Activated naive CD4-positive, alpha-beta T cell treated with anti-CD3 and anti-CD28 coated beads, Interleukin-2, amount 10 ng/mL, durations not matched to agents 7 days and 5 days (primary cell): ENCODE measurements around the gene SUSD6.

Experiments used
- CTCF ChIA-PET: fragments of 350-600 bp; sonication (Branson Sonifier 250); formaldehyde crosslinking; loops from one replicate; lab custom pipeline; 2021; ENCODE audit warnings: antibody characterized with exemption; lab: Charles Lee
- DNase-seq: peaks from one replicate; pipeline ENCODE4 v3.0.0-alpha.2; 2020
- H3K27ac Mint-ChIP-seq: one replicate; pipeline ENCODE4 v1.8.0; 2021; ENCODE audit warnings: mild to moderate bottlenecking, moderate library complexity, mixed read lengths
- H3K27me3 Mint-ChIP-seq: one replicate; pipeline ENCODE4 v1.8.0; 2021; ENCODE audit warnings: mild to moderate bottlenecking, mixed read lengths
- H3K36me3 Mint-ChIP-seq: one replicate; pipeline ENCODE4 v1.8.0; 2021; ENCODE audit warnings: mixed read lengths
- H3K4me1 Mint-ChIP-seq: one replicate; pipeline ENCODE4 v1.8.0; 2021; ENCODE audit warnings: mixed read lengths
- H3K4me3 Mint-ChIP-seq: one replicate; pipeline ENCODE4 v1.8.0; 2021; ENCODE audit warnings: mild to moderate bottlenecking, moderate library complexity, mixed read lengths
- H3K9me3 Mint-ChIP-seq: one replicate; pipeline ENCODE4 v1.8.0; 2021; ENCODE audit warnings: mixed read lengths

The SUSD6 gene

GRCh38 chr14:69611172-69612013 is at the start of gene SUSD6:
Gene SUSD6 (plus strand): TSS chr14:69611596. CDS start chr14:69658593, 46,997 bp downstream.
- H3K4me1 Mint-ChIP-seq, result peaks cover 63% of the 10 kb centered on the region
- H3K27ac Mint-ChIP-seq, result peak within 1 kb of the TSS; percentile 99
- CTCF ChIA-PET, result interaction anchor here (0.6 to 1.6 kb wide), 9 partner anchors 10 to 115 kb away, joined by 3 to 7 read pairs (median 3); no protein-coding TSS in a partner anchor
- no peaks in the 10 kb centered on the region for H3K27me3 Mint-ChIP-seq
- peak within 1 kb of the TSS; percentile 99 for H3K4me3 Mint-ChIP-seq
- peak; percentile 91 for DNase-seq
- no peaks in the 10 kb centered on the region for H3K9me3 Mint-ChIP-seq
- H3K36me3 Mint-ChIP-seq, result peaks cover 17% of the 10 kb centered on the region

GRCh38 chr14:69561893-69562292 is 49.5 kb upstream of the SUSD6 start:
- no peak overlapping the region for H3K4me3 Mint-ChIP-seq
- H3K36me3 Mint-ChIP-seq, result no peaks in the 10 kb centered on the region
- H3K27me3 Mint-ChIP-seq, result peaks cover 88% of the 10 kb centered on the region
- CTCF ChIA-PET, result no interaction called here
- H3K27ac Mint-ChIP-seq, result no peak overlapping the region
- no peaks in the 10 kb centered on the region for H3K9me3 Mint-ChIP-seq
- no peak for DNase-seq
- no peaks in the 10 kb centered on the region for H3K4me1 Mint-ChIP-seq

- Mint-ChIP-seq H3K27me3 (peaks cover 94% of the 10 kb centered on the region), H3K4me3 (no peak overlapping the region), H3K9me3 (no peaks in the 10 kb centered on the region), H3K27ac (no peak overlapping the region), H3K36me3 (no peaks in the 10 kb centered on the region), H3K4me1 (peaks cover 3% of the 10 kb centered on the region)
- CTCF ChIA-PET, result no interaction called here
- DNase-seq, result no peak
Observed at GRCh38 chr14:69567563-69567962, 43.8 kb upstream of the SUSD6 start.

- Mint-ChIP-seq H3K4me1 (peaks cover 15% of the 10 kb centered on the region), H3K4me3 (no peak overlapping the region)
- CTCF ChIA-PET, result no interaction called here
Observed at GRCh38 chr14:69569859-69570258, 41.5 kb upstream of the SUSD6 start.

GRCh38 chr14:69570836-69571330 is 40.5 kb upstream of the SUSD6 start:
- CTCF ChIA-PET, result interaction anchor here (0.6 to 4.9 kb wide), 2 partner anchors 22 kb away, joined by 3 to 29 read pairs; no protein-coding TSS in a partner anchor
- Mint-ChIP-seq H3K36me3 (no peaks in the 10 kb centered on the region), H3K27me3 (peaks cover 97% of the 10 kb centered on the region), H3K4me3 (no peak overlapping the region), H3K9me3 (no peaks in the 10 kb centered on the region), H3K27ac (no peak overlapping the region), H3K4me1 (peaks cover 15% of the 10 kb centered on the region)
- DNase-seq, result no peak

More at GRCh38 chr14:69569859-69570258, 41.5 kb upstream of the SUSD6 start:
- no peak overlapping the region for H3K27ac Mint-ChIP-seq
- H3K36me3 Mint-ChIP-seq, result no peaks in the 10 kb centered on the region
- peaks cover 97% of the 10 kb centered on the region for H3K27me3 Mint-ChIP-seq
- no peak for DNase-seq
- H3K9me3 Mint-ChIP-seq, result no peaks in the 10 kb centered on the region

GRCh38 chr14:69571449-69572029 is 39.9 kb upstream of the SUSD6 start:
- Mint-ChIP-seq H3K36me3 (no peaks in the 10 kb centered on the region), H3K27ac (no peak overlapping the region), H3K9me3 (no peaks in the 10 kb centered on the region), H3K27me3 (peaks cover 97% of the 10 kb centered on the region), H3K4me1 (peaks cover 15% of the 10 kb centered on the region), H3K4me3 (no peak overlapping the region)
- CTCF ChIA-PET, result interaction anchor here (0.6 to 4.9 kb wide), 3 partner anchors 11 to 23 kb away, joined by 3 to 29 read pairs (median 6); no protein-coding TSS in a partner anchor
- DNase-seq, result no peak

- Mint-ChIP-seq H3K27ac (no peak overlapping the region), H3K9me3 (no peaks in the 10 kb centered on the region), H3K36me3 (no peaks in the 10 kb centered on the region), H3K4me3 (peak overlapping the region; percentile 44), H3K27me3 (peaks cover 97% of the 10 kb centered on the region), H3K4me1 (peaks cover 15% of the 10 kb centered on the region)
- CTCF ChIA-PET, result interaction anchor here (1.0 to 4.9 kb wide), 3 partner anchors 11 to 330 kb away, joined by 4 to 29 read pairs (median 6); no protein-coding TSS in a partner anchor
- peak; percentile 26 for DNase-seq
Observed at GRCh38 chr14:69572030-69572840, 39.2 kb upstream of the SUSD6 start.

- no peak for DNase-seq
- H3K36me3 Mint-ChIP-seq, result no peaks in the 10 kb centered on the region
- H3K27me3 Mint-ChIP-seq, result peaks cover 96% of the 10 kb centered on the region
- H3K27ac Mint-ChIP-seq, result no peak overlapping the region
- CTCF ChIA-PET, result interaction anchor here (1.0 to 4.9 kb wide), 3 partner anchors 12 to 330 kb away, joined by 4 to 29 read pairs (median 6); no protein-coding TSS in a partner anchor
- H3K4me1 Mint-ChIP-seq, result peaks cover 15% of the 10 kb centered on the region
- no peak overlapping the region for H3K4me3 Mint-ChIP-seq
- H3K9me3 Mint-ChIP-seq, result no peaks in the 10 kb centered on the region
Observed at GRCh38 chr14:69572841-69573135, 38.6 kb upstream of the SUSD6 start.

- Mint-ChIP-seq H3K9me3 (no peaks in the 10 kb centered on the region), H3K4me1 (peaks cover 15% of the 10 kb centered on the region), H3K36me3 (no peaks in the 10 kb centered on the region), H3K27ac (peak overlapping the region; percentile 38), H3K4me3 (no peak overlapping the region), H3K27me3 (peaks cover 96% of the 10 kb centered on the region)
- CTCF ChIA-PET, result interaction anchor here (1.1 to 4.9 kb wide), 6 partner anchors 12 to 145 kb away, joined by 3 to 29 read pairs (median 6); no protein-coding TSS in a partner anchor
- DNase-seq, result no peak
Observed at GRCh38 chr14:69573205-69573830, 38.1 kb upstream of the SUSD6 start.

GRCh38 chr14:69573831-69574262 is 37.5 kb upstream of the SUSD6 start:
- Mint-ChIP-seq H3K9me3 (no peaks in the 10 kb centered on the region), H3K27me3 (peaks cover 96% of the 10 kb centered on the region), H3K4me3 (no peak overlapping the region), H3K4me1 (peaks cover 15% of the 10 kb centered on the region), H3K27ac (no peak overlapping the region), H3K36me3 (no peaks in the 10 kb centered on the region)
- DNase-seq, result no peak
- CTCF ChIA-PET, result interaction anchor here (0.6 to 4.9 kb wide), 10 partner anchors 11 to 1449 kb away, joined by 3 to 29 read pairs (median 5); no protein-coding TSS in a partner anchor

- peaks cover 96% of the 10 kb centered on the region for H3K27me3 Mint-ChIP-seq
Observed at GRCh38 chr14:69574263-69574953, 37.0 kb upstream of the SUSD6 start, which contains the start of gene CCDC177. Gene CCDC177 (minus strand): TSS chr14:69574871. CDS start chr14:69573622, 1,249 bp downstream.

GRCh38 chr14:69574954-69575295 is 36.5 kb upstream of the SUSD6 start:
- Mint-ChIP-seq H3K27me3 (peaks cover 96% of the 10 kb centered on the region), H3K27ac (no peak overlapping the region), H3K9me3 (no peaks in the 10 kb centered on the region), H3K36me3 (no peaks in the 10 kb centered on the region), H3K4me1 (peaks cover 15% of the 10 kb centered on the region), H3K4me3 (peak overlapping the region; percentile 55)
- no peak for DNase-seq
- CTCF ChIA-PET, result interaction anchor here (0.6 to 4.9 kb wide), 13 partner anchors 10 to 1428 kb away, joined by 3 to 29 read pairs (median 4); no protein-coding TSS in a partner anchor

More at GRCh38 chr14:69574263-69574953, 37.0 kb upstream of the SUSD6 start, which contains the start of gene CCDC177:
- H3K9me3 Mint-ChIP-seq, result no peaks in the 10 kb centered on the region
- peaks cover 15% of the 10 kb centered on the region for H3K4me1 Mint-ChIP-seq
- CTCF ChIA-PET, result interaction anchor here (0.6 to 4.9 kb wide), 17 partner anchors 11 to 1448 kb away, joined by 3 to 29 read pairs (median 4); no protein-coding TSS in a partner anchor
- no peaks in the 10 kb centered on the region for H3K36me3 Mint-ChIP-seq
- DNase-seq, result peak; percentile 82
- peak within 1 kb of the TSS; percentile 38 for H3K27ac Mint-ChIP-seq
- peak within 1 kb of the TSS; percentile 55 for H3K4me3 Mint-ChIP-seq
